ENCODE measurements around the gene REELD1.

Gene REELD1

GRCh38 chr4:146214238-146214637 is at the start of gene REELD1:
Gene REELD1 (plus strand): TSS chr4:146214538. CDS start chr4:146216953, 2,415 bp downstream.
- DNase-seq, result no peak

- no peak for DNase-seq
Measured at GRCh38 chr4:146165221-146165620, 49.1 kb upstream of the REELD1 start.

- no peak for DNase-seq
Measured at GRCh38 chr4:146165840-146166239, 48.5 kb upstream of the REELD1 start.

- DNase-seq, result no peak
Measured at GRCh38 chr4:146170149-146170548, 44.2 kb upstream of the REELD1 start.

GRCh38 chr4:146175541-146176453 is 38.5 kb upstream of the REELD1 start, which contains the start of gene LSM6:
Gene LSM6 (plus strand): TSS chr4:146175718. CDS start chr4:146182922, 7,204 bp downstream.
- DNase-seq, result peak; percentile 71

GRCh38 chr4:146176891-146177290 is 37.4 kb upstream of the REELD1 start:
- no peak for DNase-seq

GRCh38 chr4:146178126-146178525 is 36.2 kb upstream of the REELD1 start:
- DNase-seq, result no peak

- DNase-seq, result no peak
Measured at GRCh38 chr4:146179784-146180370, 34.5 kb upstream of the REELD1 start.

GRCh38 chr4:146182443-146182842 is 31.9 kb upstream of the REELD1 start:
- DNase-seq, result no peak

- no peak for DNase-seq
Measured at GRCh38 chr4:146183209-146183608, 31.1 kb upstream of the REELD1 start.

GRCh38 chr4:146186041-146186440 is 28.3 kb upstream of the REELD1 start:
- no peak for DNase-seq

- DNase-seq, result no peak
Measured at GRCh38 chr4:146186596-146186995, 27.7 kb upstream of the REELD1 start.

GRCh38 chr4:146190456-146190855 is 23.9 kb upstream of the REELD1 start:
- no peak for DNase-seq

GRCh38 chr4:146191766-146192458 is 22.4 kb upstream of the REELD1 start:
- DNase-seq, result no peak

GRCh38 chr4:146193628-146194027 is 20.7 kb upstream of the REELD1 start:
- no peak for DNase-seq

GRCh38 chr4:146194212-146194611 is 20.1 kb upstream of the REELD1 start:
- DNase-seq, result no peak

- no peak for DNase-seq
Measured at GRCh38 chr4:146202665-146203064, 11.7 kb upstream of the REELD1 start.

- no peak for DNase-seq
Measured at GRCh38 chr4:146207410-146207809, 6.9 kb upstream of the REELD1 start.

- DNase-seq, result no peak
Measured at GRCh38 chr4:146210890-146211289, 3.4 kb upstream of the REELD1 start.

GRCh38 chr4:146211440-146211839 is 2.9 kb upstream of the REELD1 start:
- DNase-seq, result no peak

GRCh38 chr4:146212781-146213180 is 1.6 kb upstream of the REELD1 start:
- no peak for DNase-seq

GRCh38 chr4:146222313-146222712 is 8.0 kb downstream of the REELD1 start:
- DNase-seq, result no peak

GRCh38 chr4:146224326-146224966 is 10.1 kb downstream of the REELD1 start:
- DNase-seq, result no peak

Measured in NCI-H774 (cell line).